ENCODE results near the gene PEPD.

The PEPD gene

GRCh38 chr19:33396701-33397535, 124.7 kb downstream of the PEPD start:
- H3K4me3 ChIP-seq (IDR thresholded peaks at IDR 0.05; ENCODE audit: insufficient read depth, low read depth, low read length): no peak overlapping the region
- H3K27ac ChIP-seq: no peak overlapping the region
- no peaks in the 10 kb centered on the region for H3K79me2 ChIP-seq (ENCODE audit: insufficient read depth, low read depth)
- H3K9ac ChIP-seq: no peak overlapping the region
- H4K20me1 ChIP-seq (ENCODE audit: insufficient read depth): no peaks in the 10 kb centered on the region
- H3K4me1 ChIP-seq (ENCODE audit: low read depth, poor library complexity, severe bottlenecking): no peaks in the 10 kb centered on the region
- H3K4me2 ChIP-seq: no peak overlapping the region
- H3K36me3 ChIP-seq (ENCODE audit: insufficient read depth): no peaks in the 10 kb centered on the region
- no peaks in the 10 kb centered on the region for H3K27me3 ChIP-seq (ENCODE audit: insufficient read depth, low read depth)
- TF ChIP-seq, protein P1, sequence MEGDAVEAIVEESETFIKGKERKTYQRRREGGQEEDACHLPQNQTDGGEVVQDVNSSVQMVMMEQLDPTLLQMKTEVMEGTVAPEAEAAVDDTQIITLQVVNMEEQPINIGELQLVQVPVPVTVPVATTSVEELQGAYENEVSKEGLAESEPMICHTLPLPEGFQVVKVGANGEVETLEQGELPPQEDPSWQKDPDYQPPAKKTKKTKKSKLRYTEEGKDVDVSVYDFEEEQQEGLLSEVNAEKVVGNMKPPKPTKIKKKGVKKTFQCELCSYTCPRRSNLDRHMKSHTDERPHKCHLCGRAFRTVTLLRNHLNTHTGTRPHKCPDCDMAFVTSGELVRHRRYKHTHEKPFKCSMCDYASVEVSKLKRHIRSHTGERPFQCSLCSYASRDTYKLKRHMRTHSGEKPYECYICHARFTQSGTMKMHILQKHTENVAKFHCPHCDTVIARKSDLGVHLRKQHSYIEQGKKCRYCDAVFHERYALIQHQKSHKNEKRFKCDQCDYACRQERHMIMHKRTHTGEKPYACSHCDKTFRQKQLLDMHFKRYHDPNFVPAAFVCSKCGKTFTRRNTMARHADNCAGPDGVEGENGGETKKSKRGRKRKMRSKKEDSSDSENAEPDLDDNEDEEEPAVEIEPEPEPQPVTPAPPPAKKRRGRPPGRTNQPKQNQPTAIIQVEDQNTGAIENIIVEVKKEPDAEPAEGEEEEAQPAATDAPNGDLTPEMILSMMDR (conservative IDR thresholded peaks at IDR 0.05; ENCODE audit: low read depth, low read length): no peak
- H2AFZ ChIP-seq (ENCODE audit: low read depth): no peak overlapping the region

DNA sequence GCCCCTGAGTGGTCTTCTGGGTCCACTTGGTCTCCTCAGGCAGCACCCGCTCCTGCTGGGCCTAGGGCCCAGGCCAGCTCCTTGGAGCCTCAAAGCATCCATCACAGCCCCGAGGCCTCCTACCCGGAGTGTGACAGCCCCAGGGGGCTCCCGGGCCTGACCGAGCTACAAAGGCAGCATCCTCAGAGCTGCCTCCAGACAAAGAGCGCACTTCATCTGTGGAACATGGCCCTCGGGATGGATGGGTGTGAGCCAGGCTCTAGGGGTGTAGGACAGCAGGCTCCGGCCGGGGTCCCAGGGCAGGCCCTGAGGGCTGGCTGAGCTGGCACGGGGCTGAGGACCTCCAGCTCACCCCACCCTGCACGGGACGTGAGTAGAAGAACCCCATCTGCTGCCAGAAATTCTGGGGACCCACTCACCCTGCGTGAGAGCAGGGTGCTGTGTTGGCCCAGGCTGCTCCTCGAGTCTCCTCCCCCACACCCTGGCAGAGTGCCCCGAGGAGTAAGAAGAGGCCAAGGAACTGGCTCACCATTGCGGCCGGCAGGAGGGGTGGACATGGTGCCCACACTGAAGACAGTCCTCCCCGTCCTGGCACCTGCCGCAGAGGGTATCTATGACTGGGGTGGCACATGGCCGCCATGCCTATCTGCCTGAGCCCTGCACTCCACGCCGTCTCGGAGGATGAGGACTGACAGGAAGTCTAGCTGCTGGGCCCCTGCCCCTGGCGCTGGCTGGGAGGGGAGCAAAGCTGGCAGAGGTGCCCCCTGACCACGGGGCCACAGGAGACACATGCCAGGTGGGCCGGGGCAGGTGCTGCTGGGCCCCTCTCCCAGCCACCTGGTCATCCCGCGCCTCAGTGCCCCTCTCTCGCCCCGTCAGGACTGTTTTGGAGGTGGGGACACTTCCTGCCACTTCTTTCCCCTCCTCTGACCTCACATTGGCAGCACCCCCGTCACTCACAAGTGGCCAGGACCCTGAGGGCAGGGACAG, 125.7 kb downstream of the PEPD start:
- Histone ChIP-seq H2AFZ (ENCODE audit: low read depth) (no peak overlapping the region), H3K36me3 (ENCODE audit: insufficient read depth) (no peaks in the 10 kb centered on the region), H3K27me3 (ENCODE audit: insufficient read depth, low read depth) (no peaks in the 10 kb centered on the region), H4K20me1 (ENCODE audit: insufficient read depth) (no peaks in the 10 kb centered on the region), H3K4me2 (no peak overlapping the region), H3K27ac (no peak overlapping the region), H3K4me3 (IDR thresholded peaks at IDR 0.05; ENCODE audit: insufficient read depth, low read depth, low read length) (no peak overlapping the region), H3K9ac (no peak overlapping the region), H3K4me1 (ENCODE audit: low read depth, poor library complexity, severe bottlenecking) (no peaks in the 10 kb centered on the region), H3K79me2 (ENCODE audit: insufficient read depth, low read depth) (no peaks in the 10 kb centered on the region)
- TF ChIP-seq, protein P1 (conservative IDR thresholded peaks at IDR 0.05; ENCODE audit: low read depth, low read length): no peak

DNA sequence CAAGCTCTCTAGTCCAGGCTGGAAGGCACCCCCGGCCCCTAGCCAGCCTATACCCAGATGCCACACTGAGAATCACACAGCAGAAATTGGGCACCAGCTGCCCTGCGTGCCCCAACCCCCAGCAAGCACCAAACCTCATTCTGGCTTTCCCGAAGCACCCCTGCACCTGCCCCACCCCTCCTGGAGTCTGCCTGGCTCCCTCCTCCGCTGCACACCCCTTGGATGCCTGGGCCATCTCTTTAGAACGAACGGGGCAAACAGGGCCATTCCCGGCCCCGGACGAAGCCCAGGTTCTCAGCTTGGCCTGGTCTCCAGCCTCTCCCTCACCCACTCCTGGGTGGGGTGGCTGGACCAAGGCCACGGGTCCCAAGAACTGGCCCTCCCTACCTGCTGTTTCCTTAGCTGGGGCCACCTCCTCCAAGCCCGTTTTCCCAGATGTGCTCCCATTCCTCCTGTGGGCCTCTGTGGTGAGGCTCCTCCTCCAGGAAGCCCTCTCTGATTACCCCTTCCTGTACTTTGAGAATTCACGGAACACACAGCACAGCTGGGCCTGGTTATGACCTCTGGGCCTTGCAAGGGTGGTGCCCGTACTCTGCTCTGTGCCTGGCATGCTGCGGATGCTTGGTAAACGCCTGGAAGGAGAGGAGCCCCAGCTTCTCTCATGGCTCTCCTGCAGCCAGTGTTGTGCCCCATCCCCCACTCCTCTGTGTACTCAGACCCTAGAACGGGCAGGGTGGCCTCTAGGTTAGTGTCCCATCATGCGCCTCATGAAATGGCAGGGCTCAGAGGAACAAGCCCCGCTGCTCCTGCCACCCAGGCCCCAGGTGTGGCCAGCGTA, 126.6 kb downstream of the PEPD start:
- H3K4me2 ChIP-seq: no peak overlapping the region
- no peak overlapping the region for H3K27ac ChIP-seq
- H3K27me3 ChIP-seq (ENCODE audit: insufficient read depth, low read depth): no peaks in the 10 kb centered on the region
- H3K36me3 ChIP-seq (ENCODE audit: insufficient read depth): no peaks in the 10 kb centered on the region
- H3K79me2 ChIP-seq (ENCODE audit: insufficient read depth, low read depth): no peaks in the 10 kb centered on the region
- TF ChIP-seq, protein P1 (conservative IDR thresholded peaks at IDR 0.05; ENCODE audit: low read depth, low read length): no peak
- no peaks in the 10 kb centered on the region for H4K20me1 ChIP-seq (ENCODE audit: insufficient read depth)
- no peak overlapping the region for H3K9ac ChIP-seq
- no peaks in the 10 kb centered on the region for H3K4me1 ChIP-seq (ENCODE audit: low read depth, poor library complexity, severe bottlenecking)
- no peak overlapping the region for H2AFZ ChIP-seq (ENCODE audit: low read depth)
- H3K4me3 ChIP-seq (IDR thresholded peaks at IDR 0.05; ENCODE audit: insufficient read depth, low read depth, low read length): no peak overlapping the region
